Adrenal gland (tissue), 5 donors: ENCODE measurements around the gene IQCN.

ENCODE experiments used
- CTCF ChIP-seq, 6 experiments: fragments of 450-650 bp in 4 of 6; fragments of 200-600 bp in 2 of 6; sonication (generic) in 1 of 6; IDR thresholded peaks; 1 replicate in 5 of 6; 2 replicates in 1 of 6; pipeline versions ENCODE4 v1.5.1 to v1.8.0; 2016 to 2021; ENCODE audit warnings: antibody characterized with exemption in 6 of 6, mild to moderate bottlenecking in 2 of 6, moderate library complexity in 1 of 6
- POLR2A ChIP-seq, 2 donors: fragments of 450-650 bp; IDR thresholded peaks; one replicate each; pipeline ENCODE4 v1.6.1; 2017; ENCODE audit warnings: antibody characterized with exemption in 2 of 2, mild to moderate bottlenecking in 2 of 2, moderate library complexity in 1 of 2
- donor health status: DM: no; HTN: no; CAD: no.

- no peak for TF ChIP-seq CTCF (IDR thresholded peaks at IDR 0.05)
- no peak for TF ChIP-seq POLR2A (IDR thresholded peaks at IDR 0.05)
Measured at GRCh38 chr19:18262144-18262543, 12.1 kb downstream of the IQCN start.
